Nucleus accumbens (tissue), 56 donors: ENCODE data around the gene CNTN5.

Source experiments
- DNase-seq, 56 donors: peaks; one replicate each; lab custom pipeline; 2025; lab: John Stamatoyannopoulos, UW

The CNTN5 gene

DNA sequence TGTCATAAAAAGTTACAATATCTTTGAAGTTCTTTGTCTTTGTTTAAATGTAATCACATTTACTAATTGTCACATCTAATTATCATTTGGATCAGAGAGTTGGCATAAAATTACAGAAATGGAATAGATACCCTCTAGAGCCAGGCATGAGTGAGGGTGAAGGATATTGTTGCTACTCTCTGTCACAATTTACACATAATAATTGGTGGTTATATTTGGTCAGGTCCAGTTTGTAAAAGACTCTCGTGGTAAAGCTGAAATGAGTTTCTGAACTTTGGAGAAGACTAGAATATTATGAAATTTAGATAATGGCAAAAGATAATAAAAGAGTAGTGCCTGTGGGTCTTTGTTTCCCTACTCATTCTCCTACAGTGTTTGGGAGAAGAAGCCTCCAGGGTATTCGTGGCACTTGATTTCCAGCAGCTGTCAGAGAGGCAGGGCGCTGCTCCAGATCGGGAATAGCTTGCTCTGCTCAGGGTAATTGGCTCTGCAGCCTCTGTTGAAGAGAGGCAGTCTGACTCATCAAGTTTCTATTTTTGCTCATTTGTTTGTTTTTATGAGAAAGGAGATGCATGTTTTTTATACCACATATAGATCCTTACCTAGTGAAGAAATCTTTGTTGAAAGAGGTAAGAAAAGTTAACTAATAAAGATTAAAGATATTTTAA, 349.9 kb downstream of the CNTN5 start:
- peak in 14 of 56 donors; percentile 2 to 54 (median 9) for DNase-seq

DNA sequence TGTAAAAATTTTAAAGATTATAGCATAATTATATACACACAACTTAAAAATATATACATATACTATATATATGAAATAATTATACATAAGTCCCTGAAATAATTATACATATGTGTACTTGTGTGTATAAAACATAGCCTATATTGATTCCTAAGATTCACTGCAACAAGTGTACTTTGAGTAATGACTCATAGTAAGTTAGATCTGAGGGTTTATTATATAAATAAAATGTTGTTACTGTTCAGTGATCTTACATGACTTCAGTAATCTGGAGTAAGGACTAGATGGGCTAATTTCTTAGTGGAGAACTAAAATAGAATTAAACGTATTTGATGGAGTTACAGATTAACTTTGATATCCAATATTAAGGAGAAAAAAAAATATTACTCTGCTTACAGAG, 350.5 kb downstream of the CNTN5 start:
- no peak for DNase-seq

DNA sequence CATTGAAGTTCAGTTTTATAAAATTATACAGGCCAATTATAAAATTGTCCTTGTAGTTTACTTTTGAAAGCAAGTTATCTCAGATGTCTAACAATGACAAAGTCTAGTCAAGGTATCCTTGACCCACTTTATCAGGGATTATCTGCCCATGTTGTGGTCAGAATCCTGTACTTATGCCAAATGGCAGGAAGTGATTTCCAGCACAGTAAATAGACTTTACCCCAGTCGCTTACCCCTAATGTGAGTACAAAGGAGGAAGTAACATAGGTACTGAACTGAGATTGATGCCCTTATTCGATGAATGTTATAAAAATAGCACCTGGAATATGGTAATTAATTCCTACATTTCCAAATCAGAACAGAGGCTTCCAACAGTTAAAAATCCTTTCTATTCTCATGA, 355.7 kb downstream of the CNTN5 start:
- no peak for DNase-seq

DNA sequence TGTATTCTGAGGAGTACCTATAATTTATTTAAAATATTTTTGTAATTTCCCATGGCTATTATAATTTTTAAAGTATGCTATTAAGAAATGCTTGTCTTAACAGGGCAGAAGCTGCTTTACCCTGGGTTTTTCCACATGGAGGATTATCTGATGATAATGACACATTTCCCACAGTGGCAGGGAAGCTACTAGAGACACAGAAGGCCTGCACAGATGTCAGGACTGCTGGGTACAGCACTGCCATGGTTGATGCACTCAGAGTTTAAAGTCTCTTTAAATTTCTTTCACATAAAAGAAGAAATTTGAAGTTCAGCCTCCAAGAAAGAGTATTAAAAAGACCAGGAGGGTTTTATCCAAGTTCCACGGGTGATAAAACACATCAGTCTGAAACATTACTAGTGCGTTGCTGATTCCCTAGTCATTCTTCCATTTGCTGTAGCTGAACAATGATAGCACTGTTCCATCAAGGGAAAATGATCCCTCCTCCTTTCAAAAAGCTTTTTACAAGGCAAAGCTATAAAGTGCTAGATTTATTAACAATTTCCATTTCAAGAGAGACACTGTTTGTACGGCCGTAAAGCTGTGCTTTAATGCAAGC, 363.0 kb downstream of the CNTN5 start:
- no peak for DNase-seq

DNA sequence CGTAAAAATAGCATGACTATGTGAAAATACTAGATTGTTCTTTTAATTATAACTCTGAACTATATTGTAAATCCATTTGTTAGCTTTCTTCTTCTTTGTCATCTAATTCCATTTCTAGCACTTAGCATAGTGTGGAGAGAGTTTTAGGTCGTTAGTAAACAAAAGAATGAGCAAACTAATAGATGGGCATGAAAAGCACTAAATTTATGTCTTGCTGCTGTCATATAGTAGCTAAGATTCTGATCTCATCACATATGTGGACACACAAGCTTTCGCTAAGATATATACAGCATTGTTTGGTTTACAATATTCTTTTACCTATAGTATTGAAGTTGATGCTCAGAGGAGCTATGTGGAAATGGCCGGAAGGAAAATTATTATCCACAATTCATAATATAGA, 370.5 kb downstream of the CNTN5 start:
- no peak for DNase-seq

DNA sequence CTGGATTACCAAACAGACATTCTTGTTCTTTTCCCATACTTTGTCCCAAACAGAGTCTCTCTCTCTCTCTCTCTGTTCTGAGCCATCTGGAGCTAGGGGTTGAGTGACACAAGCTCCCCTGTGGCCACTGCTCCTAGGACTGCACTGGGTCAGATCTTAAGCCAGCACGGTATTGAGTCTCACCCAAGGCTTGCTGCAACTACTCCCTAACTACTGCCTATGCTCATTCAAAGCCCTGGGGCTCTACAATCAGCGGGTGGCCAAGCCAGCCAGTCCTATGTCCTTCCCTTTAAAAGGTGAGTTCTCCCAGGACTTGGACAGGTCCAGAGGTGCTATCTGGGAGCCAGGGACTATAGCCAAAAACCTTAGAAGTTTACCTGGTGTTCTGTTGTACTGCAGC, 385.6 kb downstream of the CNTN5 start:
- DNase-seq, result no peak

DNA sequence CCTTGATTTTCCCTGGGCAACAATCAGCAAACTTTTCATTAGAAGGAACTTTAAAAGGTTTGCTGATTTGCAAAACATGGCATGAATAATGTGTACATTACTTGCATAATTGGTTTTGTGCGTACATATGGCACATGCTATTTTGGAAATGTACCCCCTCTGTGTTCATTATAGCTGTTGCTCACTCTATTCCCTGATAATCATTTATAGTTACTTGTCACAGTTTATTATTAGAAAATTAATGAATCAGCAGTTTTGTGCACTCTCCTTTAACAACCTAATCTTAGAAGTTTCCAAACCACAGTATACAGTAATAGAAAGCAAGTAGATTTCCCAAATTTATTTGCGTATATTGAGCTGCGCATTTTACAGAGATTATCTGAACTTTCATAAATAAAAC, 389.9 kb downstream of the CNTN5 start:
- no peak for DNase-seq

DNA sequence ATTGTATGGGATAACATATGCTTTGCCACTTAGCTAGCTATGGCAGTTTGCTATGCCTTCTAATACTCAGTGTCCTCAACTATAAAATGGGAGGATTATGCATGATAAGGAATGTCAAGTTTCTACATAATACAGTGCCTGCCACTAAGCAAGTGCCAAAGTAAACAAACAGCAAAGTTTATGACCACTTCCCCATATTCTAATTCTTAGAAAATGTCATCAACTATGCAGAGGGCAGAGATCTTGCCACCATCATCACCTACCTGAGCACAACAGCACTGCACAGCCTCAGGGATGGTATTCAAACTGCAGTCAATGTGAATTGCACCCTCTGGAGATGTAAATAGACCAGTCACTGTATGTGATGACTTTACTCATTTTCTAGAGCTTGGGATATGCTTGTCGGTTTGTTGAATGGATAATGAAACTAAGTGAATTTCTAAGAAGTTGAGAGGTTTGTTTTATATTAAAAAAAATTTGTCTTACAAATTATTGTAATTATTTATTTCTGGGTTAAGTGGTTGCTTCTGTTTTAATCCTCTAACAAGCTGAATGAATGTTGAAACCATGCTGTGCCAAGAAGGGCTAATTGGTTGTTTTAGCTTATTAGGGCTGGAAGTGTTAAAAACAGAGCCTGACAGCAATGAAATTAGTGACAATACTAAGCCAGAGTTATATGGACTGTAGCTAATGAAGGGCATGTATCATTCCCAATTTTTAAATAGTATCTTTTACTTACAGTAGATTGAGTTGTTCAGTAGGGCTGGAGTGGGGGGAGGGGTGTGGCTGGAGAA, 398.4 kb downstream of the CNTN5 start:
- DNase-seq, result no peak

DNA sequence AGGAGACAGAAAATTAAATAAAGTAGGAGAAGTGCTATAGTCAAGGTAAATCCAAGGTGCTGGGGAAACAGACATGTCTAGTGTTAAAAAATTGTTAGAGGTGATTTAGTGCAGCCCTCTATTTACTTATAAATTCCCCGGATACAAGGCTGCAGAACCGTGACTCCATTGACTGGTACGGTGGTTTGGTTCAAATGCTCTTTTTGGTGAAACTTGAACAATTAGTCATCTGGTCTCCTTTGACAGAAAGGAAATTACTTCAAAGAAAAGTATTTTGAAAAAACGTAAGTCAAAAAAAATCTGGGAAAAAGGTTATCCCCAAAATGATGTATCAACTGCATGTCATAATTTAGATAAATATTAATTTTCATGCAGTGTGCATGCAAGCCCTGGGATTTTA, 399.2 kb downstream of the CNTN5 start:
- DNase-seq, result no peak

DNA sequence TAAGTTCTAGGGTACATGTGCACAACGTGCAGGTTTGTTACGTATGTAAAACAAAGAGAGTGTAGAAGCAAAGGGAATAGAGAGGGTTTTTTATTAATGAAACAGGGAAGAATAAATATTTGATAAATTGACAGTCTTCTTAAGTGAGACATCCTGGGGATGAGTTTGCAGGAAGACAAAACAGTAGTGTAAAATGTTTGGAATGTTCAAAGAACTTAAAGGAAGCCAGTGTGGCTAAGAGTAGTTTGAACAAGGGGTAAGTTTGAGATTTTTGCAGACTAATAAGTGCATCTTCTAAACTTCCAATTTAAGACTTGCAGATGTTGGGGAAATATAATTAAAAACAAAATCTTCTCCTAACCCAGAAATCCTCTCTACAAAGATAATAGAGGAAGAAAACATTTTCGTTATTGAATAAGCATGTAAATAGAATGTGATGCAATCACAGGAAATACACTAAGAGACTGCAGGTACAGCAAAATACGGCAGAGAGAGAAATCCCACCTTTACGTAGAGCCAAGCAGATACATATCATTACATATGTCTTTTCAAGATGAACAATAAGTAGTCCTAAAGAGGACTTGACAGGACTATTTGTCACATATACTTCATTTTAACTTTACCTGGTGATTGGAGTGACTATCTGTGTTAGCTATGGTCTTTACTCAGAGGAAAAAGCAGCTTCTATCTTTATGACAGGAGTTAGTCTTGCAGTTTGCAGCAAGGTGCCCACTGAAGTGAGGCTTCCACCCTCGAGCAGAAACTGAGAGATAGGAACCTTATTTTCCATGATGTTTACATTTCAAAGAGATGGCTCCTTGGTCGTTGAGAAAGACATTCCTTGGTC, 402.1 kb downstream of the CNTN5 start:
- DNase-seq, result no peak

DNA sequence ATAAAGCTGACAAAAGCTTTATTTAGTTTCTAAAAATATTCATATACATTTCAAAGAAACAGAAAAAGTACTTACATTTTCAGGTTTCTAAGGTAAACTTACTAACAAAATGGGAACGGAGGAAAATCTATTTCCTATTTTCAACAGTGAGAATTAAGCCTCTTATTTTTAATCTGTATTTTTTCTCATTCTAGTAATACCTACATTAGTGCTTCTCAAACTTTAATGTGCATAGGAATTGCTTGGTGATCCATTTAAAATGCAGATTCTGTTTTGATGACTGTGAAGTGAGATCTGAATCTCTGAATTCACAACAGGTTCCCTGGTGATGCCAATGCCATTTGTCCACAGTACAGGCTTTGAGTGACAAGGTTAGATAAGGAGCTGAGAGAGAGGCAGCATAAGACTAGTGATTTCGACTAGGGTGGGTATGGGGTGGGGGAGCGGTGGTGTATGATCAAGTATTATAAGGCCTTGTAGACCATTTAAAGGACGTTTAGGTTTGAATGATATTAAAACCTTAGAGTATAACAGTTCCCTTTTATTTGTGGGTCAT, 402.8 kb downstream of the CNTN5 start:
- no peak for DNase-seq

DNA sequence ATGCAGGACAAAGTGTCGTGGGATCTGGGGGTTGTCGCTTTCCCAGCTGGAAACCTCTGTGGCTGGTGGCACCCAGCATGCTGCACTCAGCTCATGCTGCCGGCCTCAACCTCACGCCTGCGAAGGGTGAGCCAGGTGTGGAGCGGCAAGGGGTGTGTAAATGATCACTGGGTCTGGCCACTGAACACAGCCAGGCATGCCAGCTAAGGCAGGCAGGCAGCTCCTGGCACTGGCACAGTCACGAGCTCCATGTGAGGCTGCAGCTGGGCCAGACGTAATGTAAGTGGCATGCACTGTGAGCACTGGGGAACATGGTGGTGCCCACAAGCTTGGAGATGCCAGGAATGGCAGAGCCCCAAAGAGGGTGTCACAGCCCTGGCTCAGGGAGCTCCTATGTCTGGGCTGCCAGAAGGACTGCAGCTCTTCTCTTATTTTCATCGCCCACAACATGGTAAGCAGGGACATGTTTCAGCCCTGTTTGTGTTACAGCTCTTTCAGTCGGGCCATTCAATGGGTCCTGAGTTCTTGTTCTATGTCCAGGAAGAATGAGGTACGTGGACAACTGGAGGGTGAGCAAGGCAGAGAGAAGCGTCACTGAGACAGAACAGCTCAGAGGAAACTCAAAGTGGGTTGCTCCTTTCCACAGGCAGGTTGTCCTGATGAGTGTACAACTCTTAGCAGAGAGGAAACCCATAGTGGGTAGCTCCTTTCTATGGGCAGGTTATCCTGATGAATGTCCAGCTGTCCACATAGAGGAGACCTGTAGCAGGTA, 403.8 kb downstream of the CNTN5 start:
- DNase-seq, result no peak

DNA sequence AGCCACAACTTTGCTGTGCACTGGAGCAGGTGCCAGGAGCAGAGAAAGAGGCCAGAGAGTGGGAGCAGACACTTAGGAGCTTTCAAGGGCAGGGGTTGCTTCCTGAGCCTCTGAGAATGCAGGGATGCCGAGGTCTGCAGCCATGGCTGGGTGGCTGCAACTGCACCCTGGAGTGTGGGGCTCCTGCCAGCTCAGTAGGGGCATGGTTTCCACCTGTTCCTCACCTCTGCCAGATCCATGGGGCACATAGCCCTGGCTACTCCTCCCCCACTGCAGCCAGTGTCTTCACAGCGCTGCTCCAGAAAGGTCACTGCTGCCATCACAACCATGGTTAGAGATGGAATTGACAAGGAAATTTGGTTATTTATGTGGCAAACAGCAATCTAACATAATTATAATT, 404.8 kb downstream of the CNTN5 start:
- DNase-seq, result no peak

DNA sequence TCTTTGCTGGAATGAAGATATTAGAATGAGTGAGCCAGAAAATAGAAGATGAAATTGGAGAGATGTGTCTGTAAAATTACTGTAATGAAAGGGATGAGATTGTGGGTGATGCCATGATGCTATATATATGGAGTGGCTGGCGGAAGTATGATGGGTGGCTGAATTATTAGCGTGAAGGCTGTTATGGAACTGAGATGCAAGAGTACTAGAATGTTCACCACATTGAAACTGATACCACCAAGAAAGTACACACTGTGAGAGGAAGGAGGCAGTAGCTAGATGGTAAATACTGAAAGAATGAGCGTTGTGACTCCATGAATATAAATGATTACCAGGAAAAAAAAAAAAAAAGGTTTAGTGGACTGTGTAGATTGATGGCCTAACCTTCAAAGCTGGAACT, 411.9 kb downstream of the CNTN5 start:
- DNase-seq, result no peak

DNA sequence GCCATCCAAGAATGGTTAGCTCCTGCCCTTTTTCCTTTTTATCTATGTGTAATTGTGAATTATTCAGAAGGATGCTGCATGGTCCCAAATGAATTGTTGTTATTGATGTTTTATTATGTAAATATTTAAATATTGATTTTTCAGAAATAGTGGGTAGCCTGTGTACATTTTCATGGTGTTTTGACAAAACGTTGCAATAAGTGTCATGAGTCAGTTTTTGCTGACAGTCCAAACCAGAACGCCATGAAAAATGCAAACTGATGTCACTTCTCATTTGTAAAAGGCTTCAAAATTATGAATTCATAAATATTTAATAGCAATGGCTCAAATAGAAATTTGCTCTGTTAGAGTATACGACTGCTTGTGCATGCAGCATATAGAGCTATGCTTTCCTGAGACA, 422.5 kb downstream of the CNTN5 start:
- DNase-seq, result no peak

DNA sequence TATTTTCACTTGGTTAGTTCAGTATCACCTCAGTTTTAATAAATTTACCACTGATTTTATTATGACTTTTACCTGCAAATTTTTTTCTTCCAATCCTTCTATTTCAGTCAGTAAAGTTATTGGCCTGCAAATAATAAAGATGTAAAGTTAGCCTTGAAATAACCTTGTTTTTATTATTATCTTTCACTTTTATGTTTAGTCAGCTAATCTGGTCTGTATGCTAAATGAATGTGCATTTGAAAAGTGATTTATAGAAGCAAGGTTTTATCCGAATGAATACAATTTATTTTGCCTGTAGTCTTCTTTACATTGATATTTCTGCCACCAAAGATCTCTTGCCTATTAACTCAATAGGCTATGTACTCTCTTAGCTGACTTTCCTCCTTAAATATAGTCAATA, 425.7 kb downstream of the CNTN5 start:
- DNase-seq, result no peak

DNA sequence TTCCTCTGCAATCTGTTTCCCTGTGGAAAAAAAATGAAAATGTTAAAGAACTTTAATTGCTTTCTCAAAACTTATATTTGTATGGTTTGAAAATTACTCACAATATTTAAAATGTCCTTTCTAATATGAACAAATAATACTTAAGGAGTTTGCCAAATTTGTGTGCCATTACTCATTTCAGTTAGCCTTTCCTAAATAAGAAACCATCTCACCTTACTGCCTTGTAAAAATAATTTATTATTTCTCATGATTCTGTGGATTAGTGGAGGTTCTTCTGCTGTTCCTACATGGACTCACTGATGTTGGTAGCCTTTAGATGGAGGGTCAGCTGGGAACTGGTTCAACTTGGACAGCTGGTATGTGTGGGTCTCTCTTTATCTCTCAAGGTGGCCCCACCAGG, 428.6 kb downstream of the CNTN5 start:
- no peak for DNase-seq

DNA sequence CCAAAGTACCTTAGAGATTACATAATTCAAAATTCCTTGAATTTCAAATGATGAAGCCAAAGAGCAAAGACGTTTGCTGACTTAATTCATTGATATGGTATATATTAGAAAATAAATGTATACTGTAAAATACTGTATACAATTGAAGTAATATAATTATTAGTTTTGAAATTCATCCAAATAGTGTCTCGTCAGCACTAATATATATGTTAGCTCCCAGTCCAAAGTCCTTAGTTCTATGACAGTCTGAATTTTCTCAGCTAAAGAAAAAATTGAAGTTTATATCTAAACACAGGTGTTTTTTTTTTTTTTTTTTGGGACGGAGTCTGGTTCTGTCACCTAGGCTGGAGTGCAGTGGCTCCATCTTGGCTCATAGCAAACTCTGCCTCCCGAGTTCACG, 431.3 kb downstream of the CNTN5 start:
- no peak for DNase-seq

DNA sequence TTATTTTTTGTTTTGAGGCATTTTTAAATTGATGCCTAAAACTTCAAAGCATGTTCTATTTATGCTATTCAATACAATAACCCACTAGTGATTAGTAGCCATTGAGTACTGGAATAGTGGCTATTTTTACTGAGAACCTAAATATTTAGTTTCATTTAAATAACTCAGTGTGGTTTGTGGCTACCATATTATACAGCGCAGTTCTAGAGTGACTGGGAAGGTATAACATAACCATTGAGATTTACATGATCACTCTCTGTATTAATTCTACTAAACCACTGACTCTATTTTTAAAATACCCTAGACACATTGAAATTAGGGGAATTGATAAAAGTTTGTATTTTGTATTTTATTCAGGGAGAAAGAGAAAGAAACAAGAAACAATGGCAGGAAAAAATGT, 441.2 kb downstream of the CNTN5 start:
- no peak for DNase-seq

DNA sequence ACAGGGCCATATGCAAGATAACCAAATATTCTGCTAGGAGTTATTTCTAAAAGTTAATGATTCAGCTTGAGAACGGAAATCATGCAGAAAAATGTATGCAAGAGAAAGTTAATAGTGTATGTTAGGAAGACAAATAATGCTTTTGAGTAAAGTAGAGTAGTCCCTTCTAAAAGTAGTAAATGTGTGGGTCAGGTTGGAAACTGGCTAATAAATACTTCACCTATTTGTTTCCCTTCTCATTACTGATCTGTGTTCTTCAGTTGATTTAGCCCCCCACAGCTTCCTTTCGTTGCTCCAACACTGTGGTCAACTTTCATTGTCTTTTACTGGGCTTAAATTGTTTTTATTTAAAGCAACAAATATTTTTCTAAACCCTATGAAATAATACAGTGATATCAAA, 444.2 kb downstream of the CNTN5 start:
- no peak for DNase-seq
